Ovary (tissue), 3 donors: ENCODE data around the gene GZMA.
"Not testable (repeated sequence)": the region's sequence is repeated elsewhere in the genome, so short reads cannot be mapped to it uniquely, and the experiment has no call there.

ENCODE experiments used
- CTCF ChIP-seq, 3 donors: fragments of 450-650 bp in 2 of 3; fragments of 200-600 bp in 1 of 3; IDR thresholded peaks; one replicate each; pipeline versions ENCODE4 v1.5.1 to v1.8.0; 2016 to 2022; ENCODE audit warnings: antibody characterized with exemption in 3 of 3, mild to moderate bottlenecking in 1 of 3
- EP300 ChIP-seq: sonication (generic); formaldehyde crosslinking; IDR thresholded peaks from one replicate; pipeline ENCODE4 v1.6.1; 2017; ENCODE audit warnings: antibody characterized with exemption
- donor health status: DM: no; HTN: no; CAD: no.

GRCh38 chr5:55091011-55091410, 11.4 kb upstream of the GZMA start:
- TF ChIP-seq CTCF (IDR thresholded peaks at IDR 0.05); EP300: not testable (repeated sequence)
